GM12878 (cell line): ENCODE measurements around the gene PPP5C. TPM values are rescaled to one million over a fixed set of nuclear protein-coding genes. Genes with fewer than 3 reads are reported as not detected.

Experiments used
- ATAC-seq: fragments of 200-7000 bp; cut with Tn5 transposase; 3 replicates; pipeline ENCODE4 v1.9.1; 2020; ENCODE audit warnings: mild to moderate bottlenecking, moderate library complexity
- BruUV-seq: library from RNA; stranded (reverse); fragments of 400-500 nt; replicated peaks from 2 replicates; lab custom pipeline; 2021; lab: Mats Ljungman, UMichigan
- CTCF ChIA-PET: fragments of 300-600 bp; sonication (Branson Sonifier 250); formaldehyde crosslinking; extraction: SDS; loops from one replicate; lab custom pipeline; 2021; ENCODE audit warnings: inconsistent platforms; lab: Yijun Ruan, JAX
- POLR2A ChIA-PET: fragments of 350-600 bp; formaldehyde crosslinking; extraction: SDS; loops from one replicate; lab custom pipeline; 2021; ENCODE audit warnings: inconsistent platforms; lab: Charles Lee
- RAD21 ChIA-PET: fragments of 300-600 bp; sonication (Branson Sonifier 250); formaldehyde crosslinking; loops from one replicate; lab custom pipeline; 2023; ENCODE audit warnings: antibody characterized with exemption; ENCODE audit not compliant: unreplicated experiment; lab: Charles Lee
- SMC1A ChIA-PET: fragments of 300-600 bp; sonication (Branson Sonifier 250); formaldehyde crosslinking; loops from one replicate; lab custom pipeline; 2023; ENCODE audit not compliant: unreplicated experiment, uncharacterized antibody; lab: Charles Lee
- DNase-seq: peaks from one replicate; pipeline ENCODE4 v3.0.0-alpha.2; 2011; ENCODE audit warnings: low read depth, low spot score
- FAIRE-seq: peaks from 3 replicates; lab custom pipeline; 2011; peaks lifted over from hg19 to GRCh38; lab: Jason Lieb, UNC
- H2AFZ ChIP-seq: 2 replicates; pipeline ENCODE4 v1.6.0; 2011; ENCODE audit warnings: low read depth, low read length, control low read depth; ENCODE audit not compliant: control insufficient read depth
- H3K27ac ChIP-seq: 2 replicates; pipeline ENCODE4 v1.5.1; 2011; ENCODE audit warnings: control low read depth; ENCODE audit not compliant: control insufficient read depth, insufficient read depth
- H3K27me3 ChIP-seq, 2 experiments: replicated peaks in 1 of 2; 2 replicates each; pipeline versions ENCODE4 v1.6.0 to v1.6.1; 2011; ENCODE audit warnings: low read length in 1 of 2; ENCODE audit not compliant: control insufficient read depth in 2 of 2, insufficient read depth in 2 of 2
- H3K36me3 ChIP-seq, 2 experiments: 2 replicates each; pipeline ENCODE4 v1.5.1; 2011; ENCODE audit warnings: low read length in 1 of 2; ENCODE audit not compliant: control insufficient read depth in 2 of 2, insufficient read depth in 2 of 2
- H3K4me1 ChIP-seq: 2 replicates; pipeline ENCODE4 v1.6.1; 2011; ENCODE audit warnings: mild to moderate bottlenecking, low read length, moderate library complexity, mixed read lengths; ENCODE audit not compliant: control insufficient read depth, insufficient read depth
- H3K4me2 ChIP-seq: 2 replicates; pipeline ENCODE4 v1.6.0; 2011; ENCODE audit warnings: control low read depth; ENCODE audit not compliant: control insufficient read depth, insufficient read depth
- H3K4me3 ChIP-seq: fragments of 200-600 bp; sonication (generic); 2 replicates; pipeline ENCODE4 v1.5.1; 2016
- H3K79me2 ChIP-seq: 2 replicates; pipeline ENCODE4 v1.6.0; 2011; ENCODE audit warnings: low read length; ENCODE audit not compliant: control insufficient read depth, insufficient read depth
- H3K9ac ChIP-seq: 2 replicates; pipeline ENCODE4 v1.8.0; 2011; ENCODE audit warnings: low read length, control low read depth, mixed read lengths; ENCODE audit not compliant: control insufficient read depth, insufficient read depth
- H3K9me3 ChIP-seq: replicated peaks from 3 replicates; pipeline ENCODE4 v1.5.1; 2011; ENCODE audit warnings: mild to moderate bottlenecking, low read length; ENCODE audit not compliant: control insufficient read depth, insufficient read depth
- H4K20me1 ChIP-seq: 2 replicates; pipeline ENCODE4 v1.6.0; 2011; ENCODE audit not compliant: control insufficient read depth, insufficient read depth
- BCL11A ChIP-seq: IDR thresholded peaks from 2 replicates; pipeline ENCODE4 v1.6.1; 2011; ENCODE audit warnings: low read depth, low read length
- HDGF ChIP-seq: fragments of 450-650 bp; IDR thresholded peaks from 2 replicates; pipeline ENCODE4 v1.6.1; 2016; ENCODE audit warnings: antibody characterized with exemption
- MLLT1 ChIP-seq: fragments of 450-650 bp; IDR thresholded peaks from 2 replicates; pipeline ENCODE4 v1.6.1; 2016; ENCODE audit warnings: mild to moderate bottlenecking
- RAD51 ChIP-seq: fragments of 450-650 bp; IDR thresholded peaks from 2 replicates; pipeline ENCODE4 v1.6.1; 2016; ENCODE audit warnings: moderate library complexity, mild to moderate bottlenecking, inconsistent platforms
- RBBP5 ChIP-seq: fragments of 200-600 bp; sonication (generic); conservative IDR thresholded peaks from 2 replicates; pipeline ENCODE4 v1.6.1; 2016
- WGBS: methylation state at CpG from one replicate; pipeline ENCODE4 v1.1.6; 2016; ENCODE audit warnings: low lambda C conversion rate; ENCODE audit not compliant: insufficient replicate concordance, insufficient coverage; ENCODE audit errors: missing lambda C conversion rate; 5-methylcytosine and 5-hydroxymethylcytosine counted together
- in situ Hi-C: fragments of 300-500 bp; cut with MboI; formaldehyde crosslinking; loops from 9 replicates; pipeline ENCODE4 v1.14.3; 2018; ENCODE audit warnings: mixed read lengths
- intact Hi-C: fragments of 100-400 bp; cut with micrococcal nuclease; formaldehyde crosslinking; loops from one replicate; pipeline ENCODE4 v1.14.2; 2022; ENCODE audit not compliant: unreplicated experiment
- polyA plus RNA-seq, 11 experiments: library from polyadenylated mRNA; depleted of rRNA in 4 of 11; unstranded in 6 of 11; stranded (reverse) in 5 of 11; fragments of >200 nt; fragmentation: Nextera tagmentation in 4 of 11; fragmentation: Illumina TruSeq in 1 of 11; extraction: Ambion mirVana in 4 of 11; extraction: Trizol in 1 of 11; gene quantifications; 1 replicate in 1 of 11; 2 replicates in 10 of 11; pipeline versions ENCODE4 v1.2.1 to v1.2.3, GENCODE V29; 2011 to 2016; ENCODE audit warnings: inconsistent platforms in 2 of 11, missing spikeins in 2 of 11, low read depth in 1 of 11
- total RNA-seq, 4 experiments: library from RNA; depleted of rRNA in 3 of 4; stranded (reverse); fragments of >200 nt in 3 of 4; fragmentation: Illumina TruSeq in 1 of 4; extraction: Trizol in 1 of 4; gene quantifications; 2 replicates each; pipeline versions ENCODE4 v1.2.1 to v1.2.3, GENCODE V29; 2013 to 2021
- TF ChIP-seq, protein P1 (sequence below): fragments of 150-350 bp; IDR thresholded peaks from 2 replicates; pipeline ENCODE4 v1.6.1; 2014; ENCODE audit warnings: mild to moderate bottlenecking, low read depth, low read length
- TF ChIP-seq, protein P2 (sequence below): fragments of 450-650 bp; formaldehyde crosslinking; IDR thresholded peaks from 2 replicates; pipeline ENCODE4 v1.4.0; 2020; ENCODE audit warnings: mild to moderate bottlenecking, moderate library complexity

The PPP5C gene
- total and polyA plus RNA-seq, 10 of the 15 experiments (the other 5 are each of a cell fraction or from before 2014, with no cell fraction given) = 1.1 to 154 (median 94.5) TPM

GRCh38 chr19:46320559-46320958 lies 26.3 kb upstream of the PPP5C start:
- in situ Hi-C loops = no loop called here
- H3K4me3 ChIP-seq = no peak overlapping the region
- 33% methylated on average over 5 of the region's 5 CpGs for WGBS
- RAD21 ChIA-PET = no interaction called here
- H3K9me3 ChIP-seq = no peaks in the 10 kb centered on the region; the same call in 2 of the 3 replicates
- H3K9ac ChIP-seq = no peak overlapping the region
- H3K27me3 ChIP-seq = no peaks in the 10 kb centered on the region; a peak in 1 of 4 replicates
- H4K20me1 ChIP-seq = no peaks in the 10 kb centered on the region
- H2AFZ ChIP-seq = no peak overlapping the region
- CTCF ChIA-PET = no interaction called here
- H3K36me3 ChIP-seq = no peaks in the 10 kb centered on the region
- H3K4me1 ChIP-seq = no peaks in the 10 kb centered on the region
- no peak overlapping the region for H3K27ac ChIP-seq
- SMC1A ChIA-PET = no interaction called here
- no peaks in the 10 kb centered on the region for H3K79me2 ChIP-seq
- DNase-seq = no peak
- FAIRE-seq = no peak
- POLR2A ChIA-PET = no interaction called here
- intact Hi-C loops = no loop called here
- no peak overlapping the region for H3K4me2 ChIP-seq
- BruUV-seq = no TSS peak
- TF ChIP-seq, protein P1, sequence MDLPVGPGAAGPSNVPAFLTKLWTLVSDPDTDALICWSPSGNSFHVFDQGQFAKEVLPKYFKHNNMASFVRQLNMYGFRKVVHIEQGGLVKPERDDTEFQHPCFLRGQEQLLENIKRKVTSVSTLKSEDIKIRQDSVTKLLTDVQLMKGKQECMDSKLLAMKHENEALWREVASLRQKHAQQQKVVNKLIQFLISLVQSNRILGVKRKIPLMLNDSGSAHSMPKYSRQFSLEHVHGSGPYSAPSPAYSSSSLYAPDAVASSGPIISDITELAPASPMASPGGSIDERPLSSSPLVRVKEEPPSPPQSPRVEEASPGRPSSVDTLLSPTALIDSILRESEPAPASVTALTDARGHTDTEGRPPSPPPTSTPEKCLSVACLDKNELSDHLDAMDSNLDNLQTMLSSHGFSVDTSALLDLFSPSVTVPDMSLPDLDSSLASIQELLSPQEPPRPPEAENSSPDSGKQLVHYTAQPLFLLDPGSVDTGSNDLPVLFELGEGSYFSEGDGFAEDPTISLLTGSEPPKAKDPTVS = no peak
- TF ChIP-seq, all 136 proteins: peak for 0
- no peak for ATAC-seq

DNA sequence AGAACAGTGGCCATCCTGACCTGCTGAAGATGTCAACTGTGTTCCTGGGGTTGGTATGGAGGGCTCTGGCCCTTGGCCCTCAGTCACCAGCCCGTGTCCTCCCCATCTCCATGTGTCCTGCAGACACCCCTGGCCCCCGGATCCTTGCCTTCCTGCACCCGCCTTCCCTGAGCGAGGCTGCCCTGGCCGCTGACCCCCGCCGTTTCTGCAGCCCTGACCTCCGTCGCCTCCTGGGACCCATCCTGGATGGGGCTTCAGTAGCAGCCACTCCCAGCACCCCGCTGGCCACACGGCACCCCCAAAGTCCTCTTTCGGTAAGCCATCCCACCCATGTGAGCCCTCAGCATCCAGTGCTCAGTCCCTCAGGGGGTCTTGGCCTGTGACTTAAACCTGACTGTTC lies 25.2 kb upstream of the PPP5C start:
- POLR2A ChIA-PET = no interaction called here
- intact Hi-C loops (no loop called here), in situ Hi-C loops (no loop called here)
- no peaks in the 10 kb centered on the region; a peak in 1 of 4 replicates for H3K27me3 ChIP-seq
- no peak overlapping the region for H2AFZ ChIP-seq
- FAIRE-seq (no peak), ATAC-seq (no peak), DNase-seq (no peak)
- BruUV-seq = no TSS peak
- H3K79me2 ChIP-seq = no peaks in the 10 kb centered on the region
- peaks cover 1% of the 10 kb centered on the region; the same call in 1 of the 3 replicates for H3K9me3 ChIP-seq
- no peak overlapping the region for H3K4me2 ChIP-seq
- no peak overlapping the region for H3K9ac ChIP-seq
- H3K4me3 ChIP-seq = no peak overlapping the region
- H3K36me3 ChIP-seq = no peaks in the 10 kb centered on the region
- no peaks in the 10 kb centered on the region for H3K4me1 ChIP-seq
- H3K27ac ChIP-seq = no peak overlapping the region
- TF ChIP-seq RAD51 (no peak), BCL11A (no peak), HDGF (no peak), RBBP5 (no peak), MLLT1 (no peak)
- TF ChIP-seq, protein P2, sequence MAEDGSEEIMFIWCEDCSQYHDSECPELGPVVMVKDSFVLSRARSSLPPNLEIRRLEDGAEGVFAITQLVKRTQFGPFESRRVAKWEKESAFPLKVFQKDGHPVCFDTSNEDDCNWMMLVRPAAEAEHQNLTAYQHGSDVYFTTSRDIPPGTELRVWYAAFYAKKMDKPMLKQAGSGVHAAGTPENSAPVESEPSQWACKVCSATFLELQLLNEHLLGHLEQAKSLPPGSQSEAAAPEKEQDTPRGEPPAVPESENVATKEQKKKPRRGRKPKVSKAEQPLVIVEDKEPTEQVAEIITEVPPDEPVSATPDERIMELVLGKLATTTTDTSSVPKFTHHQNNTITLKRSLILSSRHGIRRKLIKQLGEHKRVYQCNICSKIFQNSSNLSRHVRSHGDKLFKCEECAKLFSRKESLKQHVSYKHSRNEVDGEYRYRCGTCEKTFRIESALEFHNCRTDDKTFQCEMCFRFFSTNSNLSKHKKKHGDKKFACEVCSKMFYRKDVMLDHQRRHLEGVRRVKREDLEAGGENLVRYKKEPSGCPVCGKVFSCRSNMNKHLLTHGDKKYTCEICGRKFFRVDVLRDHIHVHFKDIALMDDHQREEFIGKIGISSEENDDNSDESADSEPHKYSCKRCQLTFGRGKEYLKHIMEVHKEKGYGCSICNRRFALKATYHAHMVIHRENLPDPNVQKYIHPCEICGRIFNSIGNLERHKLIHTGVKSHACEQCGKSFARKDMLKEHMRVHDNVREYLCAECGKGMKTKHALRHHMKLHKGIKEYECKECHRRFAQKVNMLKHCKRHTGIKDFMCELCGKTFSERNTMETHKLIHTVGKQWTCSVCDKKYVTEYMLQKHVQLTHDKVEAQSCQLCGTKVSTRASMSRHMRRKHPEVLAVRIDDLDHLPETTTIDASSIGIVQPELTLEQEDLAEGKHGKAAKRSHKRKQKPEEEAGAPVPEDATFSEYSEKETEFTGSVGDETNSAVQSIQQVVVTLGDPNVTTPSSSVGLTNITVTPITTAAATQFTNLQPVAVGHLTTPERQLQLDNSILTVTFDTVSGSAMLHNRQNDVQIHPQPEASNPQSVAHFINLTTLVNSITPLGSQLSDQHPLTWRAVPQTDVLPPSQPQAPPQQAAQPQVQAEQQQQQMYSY (CRISPR knock-in tag) = no peak
- TF ChIP-seq, all 136 proteins: peak for 0
- ChIA-PET SMC1A (no interaction called here), RAD21 (no interaction called here), CTCF (interaction anchor here (0.7 kb wide), 1 partner anchor 294 kb away, joined by 3 read pairs; no protein-coding TSS in a partner anchor)
- 53% methylated on average over 8 of the region's 12 CpGs for WGBS
- H4K20me1 ChIP-seq = no peaks in the 10 kb centered on the region
